Activated naive CD4-positive, alpha-beta T cell treated with Interleukin-2 at 50 U/mL for 16 hours (primary cell): Measurements from ENCODE around the gene HSPE1.
"Not testable (repeated sequence)": the region's sequence is repeated elsewhere in the genome, so short reads cannot be mapped to it uniquely, and the experiment has no call there.

Source experiments
- DNase-seq: peaks from one replicate; pipeline ENCODE4 v3.0.0-alpha.2; 2020

Gene HSPE1

GRCh38 chr2:197498937-197499593 lies 1.1 kb upstream of the HSPE1 start:
- peak; percentile 59 for DNase-seq

GRCh38 chr2:197500503-197501131 lies 438 bp downstream of the HSPE1 start:
- DNase-seq: no peak

- no peak for DNase-seq
Measured at GRCh38 chr2:197502201-197502600, 2.0 kb downstream of the HSPE1 start.

GRCh38 chr2:197502685-197503084 lies 2.5 kb downstream of the HSPE1 start:
- DNase-seq: no peak

- DNase-seq: no peak
Measured at GRCh38 chr2:197504000-197504399, 3.8 kb downstream of the HSPE1 start.

- DNase-seq: no peak
Measured at GRCh38 chr2:197504512-197504911, 4.3 kb downstream of the HSPE1 start.

GRCh38 chr2:197506658-197507057 lies 6.5 kb downstream of the HSPE1 start:
- no peak for DNase-seq

- DNase-seq: no peak
Measured at GRCh38 chr2:197513915-197514314, 13.7 kb downstream of the HSPE1 start.

- no peak for DNase-seq
Measured at GRCh38 chr2:197514754-197515153, 14.6 kb downstream of the HSPE1 start.

GRCh38 chr2:197515315-197515738 lies 15.1 kb downstream of the HSPE1 start:
- no peak for DNase-seq

- DNase-seq: peak; percentile 95
Measured at GRCh38 chr2:197515739-197516392, 15.7 kb downstream of the HSPE1 start, which contains the start of gene MOB4. MOB4 (plus strand) TSS chr2:197516066; CDS start chr2:197516087, 21 bp downstream.

GRCh38 chr2:197516393-197516761 lies 16.2 kb downstream of the HSPE1 start:
- peak; percentile 20 for DNase-seq

- no peak for DNase-seq
Measured at GRCh38 chr2:197517150-197517549, 17.0 kb downstream of the HSPE1 start.

- DNase-seq: no peak
Measured at GRCh38 chr2:197538412-197538811, 38.2 kb downstream of the HSPE1 start.

GRCh38 chr2:197539734-197540133 lies 39.6 kb downstream of the HSPE1 start:
- no peak for DNase-seq

- no peak for DNase-seq
Measured at GRCh38 chr2:197543206-197543605, 43.0 kb downstream of the HSPE1 start.

GRCh38 chr2:197547163-197547900 lies 47.2 kb downstream of the HSPE1 start:
- no peak for DNase-seq

GRCh38 chr2:197548582-197548981 lies 48.4 kb downstream of the HSPE1 start:
- no peak for DNase-seq

GRCh38 chr2:197551260-197551659 lies 51.1 kb downstream of the HSPE1 start:
- DNase-seq: not testable (repeated sequence)
